Suppressor macrophage treated with lipopolysaccharide for 1 hour (primary cell): Measurements from ENCODE around the gene ALX4.

Source experiments
- DNase-seq, 3 donors: peaks; one replicate each; pipeline ENCODE4 v3.0.0-alpha.2; 2020 to 2022

Gene ALX4

GRCh38 chr11:44335052-44335760 lies 25.3 kb upstream of the ALX4 start:
- no peak for DNase-seq

DNA sequence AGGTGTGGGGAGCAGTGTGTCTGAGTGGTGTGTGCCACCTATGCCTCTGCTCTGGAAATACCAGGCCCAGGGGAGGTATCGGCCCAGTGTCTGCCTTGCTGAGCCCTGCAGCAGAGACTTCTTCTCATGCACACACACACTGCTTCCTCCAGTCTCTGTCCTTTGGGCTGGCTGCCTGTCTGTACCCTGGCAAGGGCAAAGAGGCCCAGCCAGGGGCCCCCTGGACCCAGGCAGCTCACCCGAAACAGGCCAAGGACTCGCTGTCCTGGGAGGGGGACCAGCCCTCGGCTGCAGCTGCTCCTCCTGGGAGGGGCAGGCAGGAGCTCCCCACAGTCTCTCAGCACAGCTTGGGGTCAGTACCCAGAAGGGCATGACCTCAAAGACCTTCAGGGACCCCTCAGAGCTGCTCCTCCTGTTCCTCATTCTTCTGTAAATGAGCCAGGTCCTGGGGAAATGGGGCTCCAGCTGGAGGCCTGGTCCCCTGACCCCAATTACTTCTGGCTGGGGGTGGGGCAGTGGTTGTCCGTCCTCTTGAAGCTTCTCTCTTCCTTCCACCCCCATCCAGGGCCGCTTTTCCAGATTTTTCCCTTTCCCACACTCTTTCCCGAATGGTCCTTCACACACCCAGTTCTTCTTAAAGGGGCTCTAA lies 24.5 kb upstream of the ALX4 start:
- DNase-seq, result no peak

GRCh38 chr11:44333271-44334218 lies 23.6 kb upstream of the ALX4 start:
- DNase-seq, result peak; percentile 28 to 45 (median 33)

GRCh38 chr11:44332665-44333064 lies 22.7 kb upstream of the ALX4 start:
- no peak for DNase-seq

- no peak for DNase-seq
Observed at GRCh38 chr11:44329472-44330230, 19.7 kb upstream of the ALX4 start.

DNA sequence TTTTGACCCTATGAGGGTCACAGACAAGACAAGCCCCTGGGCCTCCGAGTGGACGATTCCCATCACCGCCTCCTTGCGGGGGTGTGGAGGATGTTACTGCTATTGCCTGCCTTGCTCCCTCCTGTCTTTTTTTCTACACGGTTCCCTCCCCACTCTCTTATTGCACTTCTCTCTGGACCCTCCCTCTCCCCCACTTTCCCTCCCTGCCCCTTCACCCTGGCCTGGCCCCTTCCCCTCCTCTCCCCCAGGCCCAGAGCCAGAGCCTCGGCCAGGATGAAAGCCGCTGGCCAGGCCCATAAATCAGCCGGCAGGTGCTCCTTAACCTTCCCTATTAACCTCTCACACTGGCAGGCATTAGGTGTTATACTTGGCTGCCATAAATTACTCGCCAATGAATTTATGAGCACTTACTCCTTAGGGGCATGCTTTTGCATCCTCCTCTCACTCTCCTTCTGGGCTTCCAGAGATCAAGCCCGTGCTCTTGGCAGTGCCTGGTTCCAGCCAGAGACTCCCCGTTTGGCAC lies 18.3 kb upstream of the ALX4 start:
- DNase-seq, result no peak

DNA sequence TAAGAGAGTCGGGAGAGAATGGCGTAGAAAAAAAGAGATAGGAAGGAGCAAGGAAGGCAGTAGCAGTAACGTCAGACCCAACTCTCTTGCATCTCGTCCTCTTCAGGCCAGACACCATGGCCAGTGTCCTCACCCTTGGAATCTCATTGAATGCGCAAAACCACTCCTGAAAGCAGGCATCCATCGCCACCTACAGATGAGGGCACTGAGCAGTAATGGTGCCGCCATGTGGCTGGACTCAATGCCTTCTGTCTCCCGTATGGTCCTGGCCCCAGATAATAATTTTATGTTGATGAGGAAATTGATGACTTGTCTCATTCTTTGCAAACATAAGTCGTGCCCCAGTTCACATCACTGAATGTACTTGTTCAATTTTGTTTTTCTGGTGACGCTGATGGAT lies 17.8 kb upstream of the ALX4 start:
- DNase-seq, result no peak

GRCh38 chr11:44326615-44327475 lies 16.9 kb upstream of the ALX4 start:
- no peak for DNase-seq

DNA sequence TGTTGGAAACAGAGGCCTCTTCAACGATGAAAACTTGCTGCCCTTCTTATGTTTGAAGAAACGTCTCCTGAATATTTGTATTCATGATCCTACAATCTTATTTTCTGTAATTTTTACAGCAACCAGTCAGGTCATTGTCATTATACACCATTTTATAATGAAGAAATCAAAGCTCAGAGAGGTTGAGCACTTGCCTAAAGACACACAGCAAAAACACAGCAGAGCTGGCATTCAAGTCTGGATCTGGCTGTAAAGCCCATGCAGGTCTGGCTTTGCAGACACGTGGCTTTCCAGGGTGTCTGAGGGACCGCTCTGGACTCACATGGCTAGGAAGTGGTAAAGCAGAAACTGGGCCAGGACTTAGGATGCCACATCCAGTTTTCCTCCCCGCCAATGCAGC lies 15.8 kb upstream of the ALX4 start:
- DNase-seq, result no peak

GRCh38 chr11:44324749-44325525 lies 15.0 kb upstream of the ALX4 start:
- DNase-seq, result no peak

DNA sequence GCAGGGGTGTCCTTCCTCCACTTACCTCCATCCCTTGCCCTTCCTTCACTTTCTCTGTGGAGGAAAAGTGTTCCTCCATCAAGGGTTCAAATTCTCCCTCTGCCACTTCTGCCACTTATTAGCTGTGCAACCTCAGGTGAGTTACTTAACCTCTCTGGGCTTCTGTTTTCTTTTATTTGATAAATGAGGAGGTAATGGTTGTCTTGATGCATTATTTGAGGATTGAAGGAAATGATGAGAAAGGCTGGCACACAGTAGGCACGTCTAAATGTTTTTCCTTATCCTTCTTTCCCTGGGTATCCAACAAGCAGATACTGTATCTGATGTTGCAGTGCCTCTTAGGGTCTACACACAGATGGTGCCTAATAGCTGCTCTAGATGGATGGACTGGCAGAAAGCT lies 14.3 kb upstream of the ALX4 start:
- DNase-seq, result no peak

DNA sequence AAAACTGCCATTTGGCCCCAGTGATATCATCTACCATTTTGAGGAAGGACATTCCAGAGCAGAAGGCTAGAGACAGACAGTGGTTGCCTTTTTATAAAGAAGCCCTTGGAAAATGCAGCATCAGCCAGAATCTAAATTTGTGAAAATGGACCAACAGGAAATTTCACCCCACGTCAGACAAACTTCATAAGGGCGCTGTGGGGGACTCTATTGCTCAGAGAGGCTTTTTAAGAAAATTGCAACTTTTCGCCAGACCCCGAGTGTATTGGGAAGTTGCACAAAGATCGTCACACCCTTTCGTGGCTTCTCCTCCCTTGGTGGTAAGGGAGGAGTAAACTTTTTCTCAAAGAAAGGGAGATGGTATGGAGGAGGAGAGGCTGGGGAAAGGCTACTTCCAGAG lies 12.3 kb upstream of the ALX4 start:
- DNase-seq, result peak in 2 of 3 donors; percentile 20 to 37

DNA sequence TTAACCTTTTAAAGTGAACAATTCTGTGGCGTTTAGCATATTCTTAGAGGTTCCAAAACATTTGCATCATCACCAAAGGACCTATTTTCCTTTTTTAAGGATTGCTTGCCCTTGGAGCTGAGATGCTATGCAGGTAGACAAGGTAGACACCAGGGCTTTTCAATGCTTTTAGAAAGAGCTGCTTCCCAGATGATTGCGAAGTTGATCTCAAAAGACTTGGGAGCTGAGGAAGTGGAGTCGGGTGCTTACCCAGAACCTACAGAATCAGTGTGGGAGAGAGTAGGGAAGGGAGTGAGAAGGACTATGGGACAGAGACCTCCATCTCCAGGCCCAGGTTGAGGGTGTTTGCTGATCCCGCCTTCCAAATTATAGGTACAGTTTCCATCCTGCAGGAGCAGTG lies 11.1 kb upstream of the ALX4 start:
- DNase-seq, result no peak

GRCh38 chr11:44320289-44320973 lies 10.5 kb upstream of the ALX4 start:
- DNase-seq, result no peak

GRCh38 chr11:44319552-44320288 lies 9.8 kb upstream of the ALX4 start:
- no peak for DNase-seq

DNA sequence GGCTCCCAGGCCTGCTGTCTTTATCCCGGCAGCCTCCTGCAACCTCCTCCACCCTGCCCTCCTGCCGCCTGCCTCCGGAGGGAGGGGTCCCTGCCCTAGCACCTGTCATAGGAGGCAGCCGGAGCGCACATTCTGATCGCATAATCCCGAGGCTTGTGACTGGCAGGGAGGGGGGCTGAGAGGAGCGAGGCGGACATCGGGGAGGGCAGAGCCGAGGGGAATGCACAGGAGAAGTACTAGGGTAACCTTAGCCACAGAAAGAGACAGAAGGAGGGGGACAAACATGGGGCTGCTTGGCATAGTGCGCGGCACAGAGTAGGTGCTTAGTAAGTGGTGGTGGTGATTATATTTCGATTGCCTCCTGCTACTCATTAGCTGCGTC lies 9.2 kb upstream of the ALX4 start:
- DNase-seq, result no peak

DNA sequence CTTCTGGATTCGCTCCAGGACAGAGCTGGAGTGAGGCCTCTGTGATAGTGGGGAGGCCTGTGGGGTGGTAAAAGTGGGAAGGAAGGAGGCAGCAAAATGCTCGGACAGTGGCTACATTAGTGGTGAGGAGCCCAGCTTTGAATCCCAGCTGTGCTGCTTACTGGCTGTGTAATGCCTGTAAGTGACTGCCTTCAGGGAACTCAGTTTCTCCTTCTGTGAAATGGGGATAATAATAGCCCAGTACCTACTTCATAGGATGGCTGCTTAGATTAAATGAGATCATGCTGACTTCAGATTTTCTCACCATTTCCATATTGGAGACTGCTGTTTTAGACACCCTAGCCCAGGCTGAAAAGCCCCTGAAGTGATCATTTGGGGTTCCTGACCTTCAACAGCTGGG lies 8.4 kb upstream of the ALX4 start:
- DNase-seq, result no peak

DNA sequence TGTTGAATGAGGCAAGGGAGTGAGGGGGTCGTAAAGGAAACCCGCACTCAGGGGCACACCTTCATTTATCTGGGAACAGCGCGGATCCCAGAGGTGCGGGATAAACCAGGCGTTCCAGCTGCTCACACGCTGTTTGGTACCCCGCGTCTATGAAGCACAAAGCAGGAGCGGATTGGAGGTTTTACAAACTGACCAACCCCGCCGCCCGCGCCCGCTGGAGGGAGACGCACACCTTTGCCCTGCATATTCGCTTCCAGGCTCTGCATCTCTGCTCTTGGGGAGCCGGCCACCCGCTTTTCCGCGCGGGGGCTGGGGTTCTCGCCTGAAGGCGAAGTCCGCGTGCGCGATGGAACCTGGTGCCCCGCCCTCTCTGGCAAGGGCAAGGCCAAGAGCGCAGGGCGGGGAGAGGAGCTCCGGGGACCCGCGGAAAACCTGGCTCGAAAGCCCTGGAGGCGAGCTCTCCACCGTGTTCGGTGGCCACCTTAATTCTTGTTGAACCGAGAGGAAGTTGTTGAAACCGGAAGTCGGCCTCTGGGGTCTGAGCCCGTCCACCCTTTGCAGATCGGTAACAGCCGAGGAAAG lies 6.8 kb upstream of the ALX4 start:
- no peak for DNase-seq
